HepG2 (cell line): ENCODE measurements around the gene PPP1R9A. TPM values are rescaled to one million over a fixed set of nuclear protein-coding genes. Genes with fewer than 3 reads are reported as not detected.

Source experiments
- ATAC-seq: fragments of 200-7000 bp; cut with Tn5 transposase; 3 replicates; pipeline ENCODE4 v1.9.1; 2020; ENCODE audit warnings: mild to moderate bottlenecking, moderate library complexity
- BruUV-seq: library from RNA; stranded (reverse); fragments of 400-500 nt; replicated peaks from 2 replicates; lab custom pipeline; 2021; lab: Mats Ljungman, UMichigan
- CTCF ChIA-PET: fragments of 300-600 bp; formaldehyde crosslinking; extraction: SDS; loops from one replicate; lab custom pipeline; 2021; ENCODE audit warnings: low total read pairs, inconsistent platforms, low intra/inter-chr PET ratio; lab: Yijun Ruan, JAX
- POLR2A ChIA-PET: fragments of 350-600 bp; sonication (Branson Sonifier 250); formaldehyde crosslinking; loops from one replicate; lab custom pipeline; 2020; ENCODE audit warnings: antibody characterized with exemption, inconsistent platforms; lab: Yijun Ruan, JAX
- DNase-seq: peaks from one replicate; pipeline ENCODE4 v3.0.0-alpha.2; 2015; ENCODE audit warnings: low spot score
- FAIRE-seq: peaks from 3 replicates; lab custom pipeline; 2011; peaks lifted over from hg19 to GRCh38; lab: Jason Lieb, UNC
- H2AFZ ChIP-seq: one replicate; pipeline ENCODE4 v1.6.1; 2011; ENCODE audit warnings: low read length, inconsistent platforms
- H3K27ac ChIP-seq: fragments of 300-600 bp; 3 replicates; pipeline ENCODE4 v1.8.0; 2011; ENCODE audit warnings: mixed run types, mild to moderate bottlenecking, mixed read lengths, low read length, inconsistent platforms; ENCODE audit not compliant: insufficient read depth; ENCODE audit errors: extremely low read length
- H3K27me3 ChIP-seq, 2 experiments: fragments of 200-600 bp in 1 of 2; 2 replicates in 1 of 2; 3 replicates in 1 of 2; pipeline versions ENCODE4 v1.6.0 to v1.8.0; 2011; ENCODE audit warnings: low read length in 2 of 2, mild to moderate bottlenecking in 2 of 2, moderate library complexity in 2 of 2, inconsistent platforms in 1 of 2; ENCODE audit not compliant: insufficient read depth in 2 of 2, control insufficient read depth in 1 of 2
- H3K36me3 ChIP-seq, 2 experiments: fragments of 200-600 bp in 1 of 2; replicated peaks in 1 of 2; 2 replicates in 1 of 2; 3 replicates in 1 of 2; pipeline versions ENCODE4 v1.5.1 to v1.8.0; 2011; ENCODE audit warnings: low read length in 2 of 2, inconsistent platforms in 1 of 2; ENCODE audit not compliant: insufficient read depth in 2 of 2, control insufficient read depth in 1 of 2
- H3K4me1 ChIP-seq: 2 replicates; pipeline ENCODE4 v1.5.1; 2012; ENCODE audit warnings: low read length, inconsistent platforms; ENCODE audit not compliant: insufficient read depth
- H3K4me2 ChIP-seq: 2 replicates; pipeline ENCODE4 v1.6.0; 2011; ENCODE audit warnings: low read depth, low read length, inconsistent platforms
- H3K4me3 ChIP-seq, 3 experiments: fragments of 200-600 bp in 1 of 3; sonication (generic), shearing (Covaris generic) in 1 of 3; replicated peaks in 1 of 3; 2 replicates each; pipeline ENCODE4 v1.5.1; 2011 to 2016; ENCODE audit warnings: low read length in 3 of 3, inconsistent platforms in 2 of 3, low read depth in 2 of 3, mild to moderate bottlenecking in 2 of 3, control low read depth in 1 of 3, mixed read lengths in 1 of 3; ENCODE audit not compliant: insufficient read depth in 1 of 3
- H3K79me2 ChIP-seq: one replicate; pipeline ENCODE4 v1.6.1; 2011; ENCODE audit warnings: low read length, inconsistent platforms; ENCODE audit not compliant: insufficient read depth
- H3K9ac ChIP-seq: 2 replicates; pipeline ENCODE4 v1.6.0; 2011; ENCODE audit warnings: mild to moderate bottlenecking, low read depth, low read length, inconsistent platforms; ENCODE audit not compliant: insufficient read depth
- H3K9me3 ChIP-seq: 2 replicates; pipeline ENCODE4 v1.5.1; 2012; ENCODE audit warnings: mild to moderate bottlenecking, low read length
- H4K20me1 ChIP-seq: 2 replicates; pipeline ENCODE4 v1.6.0; 2011; ENCODE audit warnings: inconsistent platforms, mild to moderate bottlenecking, low read length, moderate library complexity; ENCODE audit not compliant: insufficient read depth
- ADNP ChIP-seq: sonication (generic); formaldehyde crosslinking; IDR thresholded peaks from 2 replicates; pipeline ENCODE4 v1.4.0; 2020; ENCODE audit warnings: missing genetic modification reagents
- ATF7 ChIP-seq, 2 experiments: fragments of 450-650 bp in 1 of 2; sonication (generic) in 1 of 2; formaldehyde crosslinking in 1 of 2; IDR thresholded peaks; 2 replicates each; pipeline versions ENCODE4 v1.4.0 to v1.6.1; 2016 to 2020; ENCODE audit warnings: antibody characterized with exemption in 1 of 2, mild to moderate bottlenecking in 1 of 2, missing genetic modification reagents in 1 of 2
- ATF7-NPFF ChIP-seq: sonication (generic); formaldehyde crosslinking; IDR thresholded peaks from 2 replicates; pipeline ENCODE4 v1.8.1; 2023; ENCODE audit warnings: mild to moderate bottlenecking, low read depth, missing genetic modification reagents, moderate library complexity
- ZBTB43 ChIP-seq: sonication (generic); formaldehyde crosslinking; conservative IDR thresholded peaks from 2 replicates; pipeline ENCODE4 v1.4.0; 2020; ENCODE audit warnings: missing genetic modification reagents
- ZNF564 ChIP-seq: sonication (generic); formaldehyde crosslinking; IDR thresholded peaks from 2 replicates; pipeline ENCODE4 v1.8.1; 2023; ENCODE audit warnings: mild to moderate bottlenecking, missing genetic modification reagents
- ZNF574 ChIP-seq: sonication (generic); formaldehyde crosslinking; IDR thresholded peaks from 2 replicates; pipeline ENCODE4 v1.4.0; 2020; ENCODE audit warnings: missing genetic modification reagents
- ZNF720 ChIP-seq: sonication (generic); formaldehyde crosslinking; IDR thresholded peaks from 2 replicates; pipeline ENCODE4 v1.4.0; 2020; ENCODE audit warnings: missing genetic modification reagents
- ZNF839 ChIP-seq: sonication (generic); formaldehyde crosslinking; IDR thresholded peaks from 2 replicates; pipeline ENCODE4 v1.4.0; 2020; ENCODE audit warnings: missing genetic modification reagents, mild to moderate bottlenecking, borderline replicate concordance
- WGBS: methylation state at CpG from one replicate; pipeline ENCODE4 v1.1.6; 2017; ENCODE audit warnings: low lambda C conversion rate; 5-methylcytosine and 5-hydroxymethylcytosine counted together
- in situ Hi-C: cut with HindIII; loops from 2 replicates; pipeline ENCODE4 v1.10.0; 2017; ENCODE audit warnings: low pct_unique_long_range_greater_than_20kb; ENCODE audit not compliant: extremely low pct_ligation_motif_present
- intact Hi-C: fragments of 100-400 bp; cut with micrococcal nuclease; formaldehyde crosslinking; loops from one replicate; pipeline ENCODE4 v1.10.0; 2022; ENCODE audit not compliant: unreplicated experiment
- polyA plus RNA-seq, 8 experiments: library from polyadenylated mRNA; depleted of rRNA in 3 of 8; stranded (reverse) in 7 of 8; unstranded in 1 of 8; fragments of >200 nt; fragmentation: Illumina TruSeq in 4 of 8; extraction: Trizol in 4 of 8; gene quantifications; 2 replicates each; pipeline versions ENCODE4 v1.2.1 to v1.2.3, GENCODE V29; 2011 to 2016; ENCODE audit warnings: low read depth in 4 of 8, missing spikeins in 1 of 8, mixed read lengths in 1 of 8; ENCODE audit not compliant: insufficient read depth in 1 of 8
- total RNA-seq, 5 experiments: library from RNA; depleted of rRNA; stranded (reverse); fragments of >200 nt; fragmentation: Illumina TruSeq; extraction: Trizol; gene quantifications; 2 replicates each; pipeline ENCODE4 v1.2.3, GENCODE V29; 2016; ENCODE audit warnings: low read depth in 1 of 5

The PPP1R9A gene
- total and polyA plus RNA-seq, 2 of the 13 experiments (the other 11 are each of a cell fraction or from before 2014, with no cell fraction given) = 11.4 to 31.9 TPM

- TF ChIP-seq ATF7 (IDR thresholded peaks at IDR 0.05) = no peak
- no peak for TF ChIP-seq ATF7 (CRISPR knock-in tag; IDR thresholded peaks at IDR 0.05)
- no peak for TF ChIP-seq ZBTB43 (CRISPR knock-in tag)
These were observed 305.8 kb downstream of the PPP1R9A start (continued) for GRCh38 chr7:95213148-95213547.

GRCh38 chr7:95213809-95214492 lies 306.6 kb downstream of the PPP1R9A start:
- no peak for TF ChIP-seq ZNF839 (CRISPR knock-in tag)
- TF ChIP-seq ATF7-NPFF = no peak
- no peak for TF ChIP-seq ATF7 (IDR thresholded peaks at IDR 0.05)
- no peak for TF ChIP-seq ATF7 (CRISPR knock-in tag; IDR thresholded peaks at IDR 0.05)
- no peak for TF ChIP-seq ADNP (CRISPR knock-in tag)
- TF ChIP-seq ZNF574 = no peak
- no peak for TF ChIP-seq ZNF720 (CRISPR knock-in tag)
- no peak for TF ChIP-seq ZNF564 (CRISPR knock-in tag)
- no peak overlapping the region for H3K9ac ChIP-seq
- no peak for ATAC-seq
- H3K4me1 ChIP-seq = no peaks in the 10 kb centered on the region
- no TSS peak for BruUV-seq
- H4K20me1 ChIP-seq = no peaks in the 10 kb centered on the region
- DNase-seq = no peak
- no peak overlapping the region for H2AFZ ChIP-seq
- ChIA-PET POLR2A (no interaction called here), CTCF (no interaction called here)
- intact Hi-C loops (no loop called here), in situ Hi-C loops (no loop called here)
- no peaks in the 10 kb centered on the region for H3K79me2 ChIP-seq
- FAIRE-seq = no peak
- no peaks in the 10 kb centered on the region for H3K9me3 ChIP-seq
- H3K4me2 ChIP-seq = no peak overlapping the region
- no peaks in the 10 kb centered on the region for H3K36me3 ChIP-seq
- no peak overlapping the region for H3K27ac ChIP-seq
- no peak overlapping the region for H3K4me3 ChIP-seq
- WGBS = 91% methylated on average over 6 of the region's 6 CpGs
- H3K27me3 ChIP-seq = no peaks in the 10 kb centered on the region
